Measurements from ENCODE around the gene ANKRD33B. TPM values are rescaled to one million over a fixed set of nuclear protein-coding genes. Genes with fewer than 3 reads are reported as not detected.

Gene ANKRD33B
- polyA plus RNA-seq, 1 donor (not counting 4 experiments of a cell fraction or from before 2014, with no cell fraction given): 1.9 TPM

DNA sequence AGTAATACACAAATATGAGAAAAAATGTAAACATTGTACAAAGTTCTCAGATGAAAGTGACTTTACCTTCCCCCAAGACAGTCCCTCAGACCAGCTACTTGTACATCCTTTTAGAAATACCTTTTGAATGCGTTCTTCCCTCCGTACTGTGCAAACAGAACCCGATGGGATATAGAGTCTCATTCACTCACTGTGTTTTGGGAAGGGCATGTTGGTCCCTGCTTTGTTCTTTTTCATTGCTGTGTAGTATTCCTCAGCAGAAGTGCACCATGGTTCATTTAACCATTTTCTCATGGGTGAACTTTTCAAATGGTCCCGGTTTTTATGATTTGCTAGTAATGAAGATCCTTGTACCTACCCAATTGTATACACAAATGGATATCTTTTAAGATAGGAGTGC lies 94.4 kb downstream of the ANKRD33B start:
- no peaks in the 10 kb centered on the region for H3K4me1 ChIP-seq (ENCODE audit: control insufficient read depth, extremely low read depth, insufficient read depth, low read length)
- H4K20me1 ChIP-seq (ENCODE audit: control insufficient read depth, extremely low read depth, insufficient read depth, low read length): no peaks in the 10 kb centered on the region
- no peak overlapping the region for H3K9ac ChIP-seq (ENCODE audit: control insufficient read depth, extremely low read depth, insufficient read depth, low read length)
- H3K4me2 ChIP-seq (ENCODE audit: control insufficient read depth, extremely low read depth, insufficient read depth, low read depth, low read length): no peak overlapping the region
- dilution Hi-C loops (cut with MboI; ENCODE audit: extremely low pct_ligation_motif_present, low sequenced_read_pairs): no loop called here
- no peak overlapping the region for H3K4me3 ChIP-seq (ENCODE audit: control insufficient read depth in 2 of 3, extremely low read depth in 1 of 3, insufficient read depth in 2 of 3, low read depth in 1 of 3, low read length in 3 of 3)
- no peaks in the 10 kb centered on the region for H3K36me3 ChIP-seq (ENCODE audit: control insufficient read depth in 2 of 2, extremely low read depth in 1 of 2, insufficient read depth in 2 of 2, low read length in 2 of 2)
- H3K9me3 ChIP-seq (ENCODE audit: control insufficient read depth, low read depth, low read length): no peaks in the 10 kb centered on the region
- H3K27ac ChIP-seq (ENCODE audit: control insufficient read depth, insufficient read depth, low read length): no peak overlapping the region
- H3K9me1 ChIP-seq (ENCODE audit: control insufficient read depth, extremely low read depth, insufficient read depth, low read length): no peaks in the 10 kb centered on the region
- DNase-seq (ENCODE audit: low read depth, low spot score) (no peak), FAIRE-seq (no peak)
- TF ChIP-seq, protein P1, sequence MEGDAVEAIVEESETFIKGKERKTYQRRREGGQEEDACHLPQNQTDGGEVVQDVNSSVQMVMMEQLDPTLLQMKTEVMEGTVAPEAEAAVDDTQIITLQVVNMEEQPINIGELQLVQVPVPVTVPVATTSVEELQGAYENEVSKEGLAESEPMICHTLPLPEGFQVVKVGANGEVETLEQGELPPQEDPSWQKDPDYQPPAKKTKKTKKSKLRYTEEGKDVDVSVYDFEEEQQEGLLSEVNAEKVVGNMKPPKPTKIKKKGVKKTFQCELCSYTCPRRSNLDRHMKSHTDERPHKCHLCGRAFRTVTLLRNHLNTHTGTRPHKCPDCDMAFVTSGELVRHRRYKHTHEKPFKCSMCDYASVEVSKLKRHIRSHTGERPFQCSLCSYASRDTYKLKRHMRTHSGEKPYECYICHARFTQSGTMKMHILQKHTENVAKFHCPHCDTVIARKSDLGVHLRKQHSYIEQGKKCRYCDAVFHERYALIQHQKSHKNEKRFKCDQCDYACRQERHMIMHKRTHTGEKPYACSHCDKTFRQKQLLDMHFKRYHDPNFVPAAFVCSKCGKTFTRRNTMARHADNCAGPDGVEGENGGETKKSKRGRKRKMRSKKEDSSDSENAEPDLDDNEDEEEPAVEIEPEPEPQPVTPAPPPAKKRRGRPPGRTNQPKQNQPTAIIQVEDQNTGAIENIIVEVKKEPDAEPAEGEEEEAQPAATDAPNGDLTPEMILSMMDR (optimal IDR thresholded peaks at IDR 0.05 in 1 of 3, IDR thresholded peaks at IDR 0.05 in 1 of 3, conservative IDR thresholded peaks at IDR 0.05 in 1 of 3; ENCODE audit: extremely low read depth in 1 of 3, insufficient read depth in 2 of 3, low read length in 3 of 3): no peak
- no peak for TF ChIP-seq EZH2 (IDR thresholded peaks at IDR 0.05; ENCODE audit: low read length)
- H3K27me3 ChIP-seq (ENCODE audit: control insufficient read depth, extremely low read depth, insufficient read depth, low read length): no peaks in the 10 kb centered on the region
- H2AFZ ChIP-seq (ENCODE audit: control insufficient read depth, low read length): no peak overlapping the region
- no peaks in the 10 kb centered on the region for H3K79me2 ChIP-seq (ENCODE audit: control insufficient read depth, insufficient read depth, low read length)

DNA sequence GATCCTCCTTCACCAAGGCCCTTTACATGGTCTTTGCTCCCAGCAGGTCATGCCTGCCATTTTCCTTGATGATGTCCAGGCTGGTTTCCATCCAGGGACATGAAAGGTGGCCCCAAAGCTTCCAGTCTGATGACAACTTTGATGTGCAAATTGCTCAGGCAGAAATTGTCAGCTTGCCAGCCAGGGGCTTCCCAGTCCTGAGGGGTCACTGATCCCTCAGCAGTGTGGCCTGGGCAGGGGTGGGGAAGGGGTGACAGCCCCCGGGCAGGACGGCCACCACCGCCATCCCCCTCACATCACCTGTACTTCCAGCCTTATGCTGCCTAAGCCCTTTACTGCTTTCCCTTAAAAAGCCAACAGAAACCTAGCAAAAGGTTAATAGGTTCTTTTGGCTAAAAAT lies 96.3 kb downstream of the ANKRD33B start:
- Histone ChIP-seq H3K36me3 (ENCODE audit: control insufficient read depth in 2 of 2, extremely low read depth in 1 of 2, insufficient read depth in 2 of 2, low read length in 2 of 2) (no peaks in the 10 kb centered on the region), H3K9me1 (ENCODE audit: control insufficient read depth, extremely low read depth, insufficient read depth, low read length) (no peaks in the 10 kb centered on the region), H3K9ac (ENCODE audit: control insufficient read depth, extremely low read depth, insufficient read depth, low read length) (no peak overlapping the region), H3K27me3 (ENCODE audit: control insufficient read depth, extremely low read depth, insufficient read depth, low read length) (no peaks in the 10 kb centered on the region), H3K79me2 (ENCODE audit: control insufficient read depth, insufficient read depth, low read length) (no peaks in the 10 kb centered on the region), H4K20me1 (ENCODE audit: control insufficient read depth, extremely low read depth, insufficient read depth, low read length) (no peaks in the 10 kb centered on the region), H3K4me2 (ENCODE audit: control insufficient read depth, extremely low read depth, insufficient read depth, low read depth, low read length) (no peak overlapping the region), H2AFZ (ENCODE audit: control insufficient read depth, low read length) (no peak overlapping the region), H3K27ac (ENCODE audit: control insufficient read depth, insufficient read depth, low read length) (no peak overlapping the region), H3K4me3 (ENCODE audit: control insufficient read depth in 2 of 3, extremely low read depth in 1 of 3, insufficient read depth in 2 of 3, low read depth in 1 of 3, low read length in 3 of 3) (no peak overlapping the region), H3K9me3 (ENCODE audit: control insufficient read depth, low read depth, low read length) (no peaks in the 10 kb centered on the region), H3K4me1 (ENCODE audit: control insufficient read depth, extremely low read depth, insufficient read depth, low read length) (no peaks in the 10 kb centered on the region)
- DNase-seq (ENCODE audit: low read depth, low spot score) (no peak), FAIRE-seq (no peak)
- TF ChIP-seq EZH2 (IDR thresholded peaks at IDR 0.05; ENCODE audit: low read length): no peak
- TF ChIP-seq, protein P1 (optimal IDR thresholded peaks at IDR 0.05 in 1 of 3, IDR thresholded peaks at IDR 0.05 in 1 of 3, conservative IDR thresholded peaks at IDR 0.05 in 1 of 3; ENCODE audit: extremely low read depth in 1 of 3, insufficient read depth in 2 of 3, low read length in 3 of 3): no peak
- dilution Hi-C loops (cut with MboI; ENCODE audit: extremely low pct_ligation_motif_present, low sequenced_read_pairs): no loop called here

Data from keratinocyte (primary cell).